Measurements from ENCODE around the gene GAD2.
"Not testable (repeated sequence)": the region's sequence is repeated elsewhere in the genome, so short reads cannot be mapped to it uniquely, and the experiment has no call there.

DNA sequence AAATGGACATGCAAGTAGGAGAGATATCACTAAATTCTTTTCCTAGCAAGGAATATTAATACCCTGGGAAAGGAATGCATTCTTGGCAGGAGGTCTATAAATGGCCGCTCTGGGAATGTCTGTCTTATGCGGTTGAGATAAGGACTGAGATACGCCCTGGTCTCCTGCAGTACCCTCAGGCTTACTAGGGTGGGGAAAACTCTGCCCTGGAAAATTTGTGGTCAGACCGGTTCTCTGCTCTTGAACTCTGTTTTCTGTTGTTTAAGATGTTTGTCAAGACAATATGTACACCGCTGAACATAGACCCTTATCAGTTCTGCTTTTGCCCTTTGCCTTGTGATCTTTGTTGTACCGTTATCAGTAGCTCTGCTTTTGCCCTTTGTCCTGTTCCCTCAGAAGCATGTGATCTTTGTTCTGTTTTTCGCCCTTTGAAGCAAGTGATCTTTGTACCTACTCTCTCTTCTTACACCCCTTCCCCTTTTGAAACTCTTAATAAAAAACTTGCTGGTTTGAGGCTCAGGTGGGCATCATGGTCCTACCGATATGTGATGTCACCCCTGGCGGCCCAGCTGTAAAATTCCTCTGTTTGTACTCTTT lies 132.3 kb downstream of the GAD2 start:
- TF ChIP-seq, protein P1, sequence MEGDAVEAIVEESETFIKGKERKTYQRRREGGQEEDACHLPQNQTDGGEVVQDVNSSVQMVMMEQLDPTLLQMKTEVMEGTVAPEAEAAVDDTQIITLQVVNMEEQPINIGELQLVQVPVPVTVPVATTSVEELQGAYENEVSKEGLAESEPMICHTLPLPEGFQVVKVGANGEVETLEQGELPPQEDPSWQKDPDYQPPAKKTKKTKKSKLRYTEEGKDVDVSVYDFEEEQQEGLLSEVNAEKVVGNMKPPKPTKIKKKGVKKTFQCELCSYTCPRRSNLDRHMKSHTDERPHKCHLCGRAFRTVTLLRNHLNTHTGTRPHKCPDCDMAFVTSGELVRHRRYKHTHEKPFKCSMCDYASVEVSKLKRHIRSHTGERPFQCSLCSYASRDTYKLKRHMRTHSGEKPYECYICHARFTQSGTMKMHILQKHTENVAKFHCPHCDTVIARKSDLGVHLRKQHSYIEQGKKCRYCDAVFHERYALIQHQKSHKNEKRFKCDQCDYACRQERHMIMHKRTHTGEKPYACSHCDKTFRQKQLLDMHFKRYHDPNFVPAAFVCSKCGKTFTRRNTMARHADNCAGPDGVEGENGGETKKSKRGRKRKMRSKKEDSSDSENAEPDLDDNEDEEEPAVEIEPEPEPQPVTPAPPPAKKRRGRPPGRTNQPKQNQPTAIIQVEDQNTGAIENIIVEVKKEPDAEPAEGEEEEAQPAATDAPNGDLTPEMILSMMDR (IDR thresholded peaks at IDR 0.05), result not testable (repeated sequence)
- TF ChIP-seq POLR2A (IDR thresholded peaks at IDR 0.05), result not testable (repeated sequence)
